Activated CD4-positive, alpha-beta memory T cell treated with anti-CD3 and anti-CD28 coated beads, Interleukin-2, amount 10 ng/mL, durations not matched to agents 7 days and 5 days (primary cell): ENCODE data around the gene ACSM3. TPM values are rescaled to one million over a fixed set of nuclear protein-coding genes. Genes with fewer than 3 reads are reported as not detected.
A peak's percentile ranks its signal among the peaks of the same experiment; 100 is the strongest.

Experiments
- CTCF ChIA-PET: fragments of 350-600 bp; sonication (Branson Sonifier 250); formaldehyde crosslinking; loops from one replicate; lab custom pipeline; 2021; ENCODE audit warnings: antibody characterized with exemption, inconsistent platforms; lab: Charles Lee
- POLR2A ChIA-PET: fragments of 350-600 bp; sonication (Branson Sonifier 250); formaldehyde crosslinking; loops from one replicate; lab custom pipeline; 2021; ENCODE audit warnings: antibody characterized with exemption; lab: Charles Lee
- DNase-seq: peaks from one replicate; pipeline ENCODE4 v3.0.0-alpha.2; 2020
- H3K27ac Mint-ChIP-seq: one replicate; pipeline ENCODE4 v1.8.0; 2021; ENCODE audit warnings: mild to moderate bottlenecking, mixed read lengths
- H3K27me3 Mint-ChIP-seq: one replicate; pipeline ENCODE4 v1.8.0; 2021; ENCODE audit warnings: mixed read lengths
- H3K36me3 Mint-ChIP-seq: one replicate; pipeline ENCODE4 v1.8.0; 2021; ENCODE audit warnings: low read depth, mixed read lengths
- H3K4me1 Mint-ChIP-seq: one replicate; pipeline ENCODE4 v1.8.0; 2021; ENCODE audit warnings: mixed read lengths
- H3K4me3 Mint-ChIP-seq: one replicate; pipeline ENCODE4 v1.8.0; 2021; ENCODE audit warnings: mild to moderate bottlenecking, mixed read lengths
- H3K9me3 Mint-ChIP-seq: one replicate; pipeline ENCODE4 v1.8.0; 2021; ENCODE audit warnings: mixed read lengths
- total RNA-seq, 2 experiments: library from RNA; stranded (reverse); gene quantifications; one replicate each; pipeline ENCODE4 v1.2.3, GENCODE V29; 2021

ACSM3 gene
- total RNA-seq, 2 experiments from 2014 or later = 3.6 to 4.3 TPM

- CTCF ChIA-PET = interaction anchor here (0.7 to 1.2 kb wide), 2 partner anchors 13 to 38 kb away, joined by 3 to 4 read pairs; no protein-coding TSS in a partner anchor
- no peaks in the 10 kb centered on the region for H3K27me3 Mint-ChIP-seq
- peaks cover 32% of the 10 kb centered on the region for H3K36me3 Mint-ChIP-seq
- no peak overlapping the region for H3K4me3 Mint-ChIP-seq
- no peak overlapping the region for H3K27ac Mint-ChIP-seq
- peaks cover 39% of the 10 kb centered on the region for H3K4me1 Mint-ChIP-seq
- H3K9me3 Mint-ChIP-seq = no peaks in the 10 kb centered on the region
- POLR2A ChIA-PET = no interaction called here
- DNase-seq = no peak
Observed at GRCh38 chr16:20812510-20812909, 48.7 kb downstream of the ACSM3 start.

- Mint-ChIP-seq H3K27me3 (no peaks in the 10 kb centered on the region), H3K27ac (no peak overlapping the region), H3K4me3 (no peak overlapping the region), H3K9me3 (no peaks in the 10 kb centered on the region), H3K36me3 (peaks cover 39% of the 10 kb centered on the region), H3K4me1 (peaks cover 24% of the 10 kb centered on the region)
- no peak for DNase-seq
- ChIA-PET CTCF (interaction anchor here (0.6 to 1.5 kb wide), 4 partner anchors 8 to 417 kb away, joined by 3 to 4 read pairs (median 3); partner anchors contain the start of genes ERI2 and REXO5), POLR2A (interaction anchor here (1.1 kb wide), 1 partner anchor 9 kb away, joined by 5 read pairs; the partner anchor contains the start of genes ERI2 and REXO5)
Observed at GRCh38 chr16:20814784-20815183, 51.0 kb downstream of the ACSM3 start.

- Mint-ChIP-seq H3K27ac (no peak overlapping the region), H3K27me3 (no peaks in the 10 kb centered on the region), H3K36me3 (peaks cover 54% of the 10 kb centered on the region), H3K9me3 (no peaks in the 10 kb centered on the region), H3K4me1 (peaks cover 26% of the 10 kb centered on the region), H3K4me3 (no peak overlapping the region)
- ChIA-PET CTCF (interaction anchor here (0.6 to 1.5 kb wide), 3 partner anchors 12 to 1398 kb away, joined by 3 to 6 read pairs (median 5); partner anchors contain the start of genes ERI2 and REXO5), POLR2A (interaction anchor here (1.8 kb wide), 1 partner anchor 12 kb away, joined by 5 read pairs; the partner anchor contains the start of genes ERI2 and REXO5)
- DNase-seq = no peak
Observed at GRCh38 chr16:20818929-20819585, 55.2 kb downstream of the ACSM3 start.

- Mint-ChIP-seq H3K27ac (no peak overlapping the region), H3K9me3 (no peaks in the 10 kb centered on the region), H3K36me3 (peaks cover 56% of the 10 kb centered on the region), H3K4me3 (no peak overlapping the region), H3K4me1 (peaks cover 15% of the 10 kb centered on the region), H3K27me3 (no peaks in the 10 kb centered on the region)
- POLR2A ChIA-PET = no interaction called here
- DNase-seq = no peak
- CTCF ChIA-PET = no interaction called here
Observed at GRCh38 chr16:20821682-20822081, 57.9 kb downstream of the ACSM3 start.

GRCh38 chr16:20822521-20823325 lies 58.9 kb downstream of the ACSM3 start:
- peaks cover 54% of the 10 kb centered on the region for H3K36me3 Mint-ChIP-seq
- H3K4me1 Mint-ChIP-seq = peaks cover 15% of the 10 kb centered on the region
- no peaks in the 10 kb centered on the region for H3K9me3 Mint-ChIP-seq
- H3K4me3 Mint-ChIP-seq = no peak overlapping the region
- no peaks in the 10 kb centered on the region for H3K27me3 Mint-ChIP-seq
- DNase-seq = no peak
- peak overlapping the region; percentile 41 for H3K27ac Mint-ChIP-seq
- ChIA-PET CTCF (no interaction called here), POLR2A (interaction anchor here (1.0 kb wide), 1 partner anchor 77 kb away, joined by 3 read pairs; the partner anchor contains the start of genes DCUN1D3 and LYRM1)

- H3K27ac Mint-ChIP-seq = no peak overlapping the region
- H3K9me3 Mint-ChIP-seq = no peaks in the 10 kb centered on the region
- no peak overlapping the region for H3K4me3 Mint-ChIP-seq
- ChIA-PET POLR2A (interaction anchor here (1.0 kb wide), 1 partner anchor 19 kb away, joined by 3 read pairs; the partner anchor contains the start of genes ERI2 and REXO5), CTCF (no interaction called here)
- H3K27me3 Mint-ChIP-seq = no peaks in the 10 kb centered on the region
- no peak for DNase-seq
- peaks cover 48% of the 10 kb centered on the region for H3K36me3 Mint-ChIP-seq
- H3K4me1 Mint-ChIP-seq = peaks cover 15% of the 10 kb centered on the region
Observed at GRCh38 chr16:20826039-20826566, 62.3 kb downstream of the ACSM3 start.

- ChIA-PET POLR2A (no interaction called here), CTCF (no interaction called here)
- DNase-seq = no peak
- no peak overlapping the region for H3K27ac Mint-ChIP-seq
- H3K36me3 Mint-ChIP-seq = peaks cover 43% of the 10 kb centered on the region
- no peaks in the 10 kb centered on the region for H3K4me1 Mint-ChIP-seq
- H3K9me3 Mint-ChIP-seq = no peaks in the 10 kb centered on the region
- H3K27me3 Mint-ChIP-seq = no peaks in the 10 kb centered on the region
- H3K4me3 Mint-ChIP-seq = no peak overlapping the region
Observed at GRCh38 chr16:20829536-20829935, 65.7 kb downstream of the ACSM3 start.

- H3K27ac Mint-ChIP-seq = no peak overlapping the region
- CTCF ChIA-PET = no interaction called here
Observed at GRCh38 chr16:20830372-20830771, 66.6 kb downstream of the ACSM3 start.

GRCh38 chr16:20833086-20833485 lies 69.3 kb downstream of the ACSM3 start:
- Mint-ChIP-seq H3K27ac (no peak overlapping the region), H3K27me3 (no peaks in the 10 kb centered on the region), H3K4me3 (no peak overlapping the region), H3K9me3 (peaks cover 4% of the 10 kb centered on the region), H3K4me1 (no peaks in the 10 kb centered on the region), H3K36me3 (peaks cover 60% of the 10 kb centered on the region)
- POLR2A ChIA-PET = no interaction called here
- DNase-seq = no peak
- CTCF ChIA-PET = interaction anchor here (1.3 kb wide), 1 partner anchor 11 kb away, joined by 4 read pairs; no protein-coding TSS in a partner anchor

More at GRCh38 chr16:20830372-20830771, 66.6 kb downstream of the ACSM3 start:
- POLR2A ChIA-PET = no interaction called here
- Mint-ChIP-seq H3K4me1 (no peaks in the 10 kb centered on the region), H3K36me3 (peaks cover 47% of the 10 kb centered on the region), H3K4me3 (no peak overlapping the region), H3K9me3 (no peaks in the 10 kb centered on the region), H3K27me3 (no peaks in the 10 kb centered on the region)
- DNase-seq = no peak

GRCh38 chr16:20838240-20838639 lies 74.4 kb downstream of the ACSM3 start:
- Mint-ChIP-seq H3K4me1 (peaks cover 2% of the 10 kb centered on the region), H3K4me3 (no peak overlapping the region), H3K9me3 (peaks cover 4% of the 10 kb centered on the region), H3K36me3 (peaks cover 84% of the 10 kb centered on the region), H3K27me3 (no peaks in the 10 kb centered on the region), H3K27ac (no peak overlapping the region)
- ChIA-PET POLR2A (no interaction called here), CTCF (no interaction called here)
- no peak for DNase-seq

- Mint-ChIP-seq H3K4me1 (peaks cover 12% of the 10 kb centered on the region), H3K4me3 (no peak overlapping the region), H3K9me3 (peaks cover 4% of the 10 kb centered on the region), H3K36me3 (peaks cover 81% of the 10 kb centered on the region), H3K27ac (no peak overlapping the region), H3K27me3 (no peaks in the 10 kb centered on the region)
- ChIA-PET POLR2A (no interaction called here), CTCF (no interaction called here)
- DNase-seq = no peak
Observed at GRCh38 chr16:20839504-20839903, 75.7 kb downstream of the ACSM3 start.

- Mint-ChIP-seq H3K36me3 (peaks cover 62% of the 10 kb centered on the region), H3K9me3 (no peaks in the 10 kb centered on the region), H3K27me3 (no peaks in the 10 kb centered on the region), H3K27ac (peak overlapping the region; percentile 63), H3K4me1 (peaks cover 37% of the 10 kb centered on the region), H3K4me3 (no peak overlapping the region)
- DNase-seq = no peak
- POLR2A ChIA-PET = interaction anchor here (1.0 to 1.2 kb wide), 2 partner anchors 31 to 38 kb away, joined by 4 read pairs; partner anchors contain the start of genes ERI2 and REXO5
- CTCF ChIA-PET = interaction anchor here (1.0 to 2.1 kb wide), 3 partner anchors 11 to 240 kb away, joined by 4 to 8 read pairs (median 4); no protein-coding TSS in a partner anchor
Observed at GRCh38 chr16:20844054-20844453, 80.2 kb downstream of the ACSM3 start.
